ENCODE data around the gene STXBP5.
"Not testable (repeated sequence)": the region's sequence is repeated elsewhere in the genome, so short reads cannot be mapped to it uniquely, and the experiment has no call there.

Gene STXBP5

DNA sequence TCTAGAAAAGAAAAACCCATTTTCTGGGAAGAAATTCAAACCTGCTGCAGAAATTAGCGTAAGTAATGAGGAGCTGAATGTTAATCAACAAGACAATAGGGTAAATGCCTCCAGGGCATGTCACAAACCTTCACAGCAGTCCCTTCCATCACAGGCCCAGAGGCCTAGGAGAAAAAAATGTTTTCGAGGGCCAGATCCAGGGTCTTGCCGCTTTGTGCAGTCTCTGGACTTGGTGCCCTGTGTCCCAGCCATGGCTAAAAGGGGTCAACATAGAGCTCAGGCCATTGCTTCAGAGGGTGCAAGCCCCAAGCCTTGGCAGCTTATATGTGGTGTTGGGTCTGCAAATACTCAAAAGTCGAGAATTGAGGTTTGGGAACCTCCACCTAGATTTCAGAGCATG is 99.8 kb downstream of the STXBP5 start:
- DNase-seq = no peak

DNA sequence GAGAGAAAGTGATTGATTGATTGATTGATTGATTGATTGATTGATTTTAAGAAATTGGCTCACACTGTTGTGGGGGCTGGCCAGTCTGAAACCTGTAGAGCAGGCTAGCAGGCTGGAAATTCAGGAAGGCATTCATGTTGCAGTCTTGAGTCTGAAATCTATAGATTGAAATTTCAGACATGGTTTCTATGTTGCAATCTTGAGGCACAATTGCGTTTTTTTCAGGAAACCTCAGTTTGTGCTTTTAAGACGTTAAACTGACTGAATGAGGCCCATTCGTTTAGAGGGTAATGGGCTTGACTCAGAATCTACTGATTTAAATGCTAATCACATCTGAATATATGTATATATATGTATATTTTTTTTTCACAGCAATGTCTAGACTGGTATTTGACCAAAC is 106.3 kb downstream of the STXBP5 start:
- no peak for DNase-seq

GRCh38 chr6:147311218-147311617 is 107.0 kb downstream of the STXBP5 start:
- no peak for DNase-seq

- DNase-seq = no peak
Observed at GRCh38 chr6:147321260-147321659, 117.0 kb downstream of the STXBP5 start.

DNA sequence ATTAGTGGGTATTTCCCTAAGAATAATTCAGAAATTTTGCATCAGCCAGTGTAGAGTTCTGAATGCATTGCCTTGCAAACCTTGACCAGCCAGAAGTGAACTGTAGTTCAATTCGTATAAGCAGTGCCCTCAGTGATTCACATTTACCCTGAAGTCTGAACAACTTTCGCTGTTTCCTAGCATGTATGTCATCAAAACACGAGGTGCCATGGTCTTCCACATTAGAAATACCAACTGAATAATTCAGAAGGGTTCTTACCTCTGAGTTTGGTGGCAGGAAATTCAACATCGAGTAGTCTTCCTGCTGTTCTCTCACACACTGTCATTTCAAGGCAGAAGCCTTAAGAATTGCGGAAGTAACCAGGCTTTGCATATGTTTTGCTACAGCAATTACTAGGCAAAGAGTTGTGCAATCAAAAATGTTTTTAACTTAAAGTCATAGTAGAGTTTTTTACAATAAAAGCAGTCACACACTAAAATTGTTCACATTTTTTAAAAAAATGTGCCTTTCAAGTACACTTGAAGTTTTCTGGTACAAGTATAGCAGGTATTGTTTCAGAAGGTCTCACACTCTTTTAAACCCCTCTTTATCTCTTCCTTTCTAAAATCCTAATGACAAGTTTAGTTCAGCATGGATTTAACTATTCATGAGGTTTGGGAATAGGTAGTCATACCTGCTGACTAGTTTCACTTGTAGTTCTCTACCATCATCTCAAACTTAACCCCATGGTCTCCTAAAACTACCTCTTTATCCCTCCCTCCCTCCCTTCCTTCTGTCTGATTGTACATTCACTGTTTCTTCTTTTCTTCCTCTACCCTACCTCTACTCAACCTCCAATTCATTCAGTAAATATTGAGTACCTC is 118.3 kb downstream of the STXBP5 start:
- DNase-seq = no peak

GRCh38 chr6:147325557-147325956 is 121.3 kb downstream of the STXBP5 start:
- DNase-seq = no peak

DNA sequence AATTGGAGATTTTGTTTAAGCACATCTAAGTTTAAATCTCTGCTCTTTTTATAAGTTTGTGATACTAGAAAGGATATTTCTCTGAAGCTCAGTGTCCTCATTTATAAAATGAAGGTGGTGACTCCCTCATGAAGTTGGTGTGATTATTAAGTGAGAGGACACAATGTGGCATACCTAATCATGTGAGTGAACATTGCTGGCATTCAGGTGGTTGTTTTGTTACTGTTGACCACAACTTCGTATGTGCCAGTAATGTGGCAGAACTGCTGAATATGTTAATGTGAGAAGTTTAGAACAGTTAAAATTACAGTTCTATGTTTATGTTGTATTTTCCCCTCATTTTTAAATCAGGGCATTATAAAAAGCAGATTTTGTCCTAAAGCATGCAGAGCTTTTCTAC is 127.2 kb downstream of the STXBP5 start:
- no peak for DNase-seq

- no peak for DNase-seq
Observed at GRCh38 chr6:147337921-147338320, 133.7 kb downstream of the STXBP5 start.

GRCh38 chr6:147341486-147341885 is 137.3 kb downstream of the STXBP5 start:
- no peak for DNase-seq

- no peak for DNase-seq
Observed at GRCh38 chr6:147345902-147346301, 141.7 kb downstream of the STXBP5 start.

DNA sequence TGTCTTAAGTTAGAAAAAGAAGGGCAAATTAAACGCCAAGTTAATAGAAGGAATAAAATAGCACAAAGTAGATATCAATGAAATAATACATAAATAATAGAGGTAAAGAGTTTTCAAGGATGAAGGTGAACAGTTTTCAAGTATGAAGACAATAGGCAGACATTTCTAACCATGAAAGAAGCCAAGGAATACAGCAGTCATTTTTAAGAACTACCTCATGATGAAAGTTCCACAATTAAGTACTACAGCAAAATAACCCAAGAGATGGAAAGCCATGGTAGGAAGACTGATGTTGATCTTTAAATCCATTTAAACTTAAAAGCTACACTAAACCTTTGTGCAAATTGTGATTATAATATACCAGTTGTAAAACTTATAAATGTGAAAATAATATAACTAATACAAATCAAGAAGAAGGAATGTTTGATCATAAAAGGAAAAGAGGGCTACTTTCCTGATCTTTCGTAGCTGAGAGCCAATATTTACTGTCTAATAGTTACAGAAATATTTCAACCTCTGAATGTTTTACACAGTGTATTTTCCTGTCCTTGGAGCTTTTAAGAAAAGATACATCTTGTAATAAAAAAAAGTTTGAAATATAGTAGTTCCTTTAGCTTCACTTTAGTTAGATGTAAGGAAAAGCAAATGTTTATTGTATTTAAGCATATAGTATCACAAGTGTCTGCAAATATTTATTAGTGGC is 143.1 kb downstream of the STXBP5 start:
- no peak for DNase-seq

- DNase-seq = no peak
Observed at GRCh38 chr6:147347882-147348575, 143.8 kb downstream of the STXBP5 start.

- DNase-seq = no peak
Observed at GRCh38 chr6:147361311-147361981, 157.2 kb downstream of the STXBP5 start.

GRCh38 chr6:147366290-147366689 is 162.1 kb downstream of the STXBP5 start:
- DNase-seq = no peak

GRCh38 chr6:147371325-147371724 is 167.1 kb downstream of the STXBP5 start:
- no peak for DNase-seq

DNA sequence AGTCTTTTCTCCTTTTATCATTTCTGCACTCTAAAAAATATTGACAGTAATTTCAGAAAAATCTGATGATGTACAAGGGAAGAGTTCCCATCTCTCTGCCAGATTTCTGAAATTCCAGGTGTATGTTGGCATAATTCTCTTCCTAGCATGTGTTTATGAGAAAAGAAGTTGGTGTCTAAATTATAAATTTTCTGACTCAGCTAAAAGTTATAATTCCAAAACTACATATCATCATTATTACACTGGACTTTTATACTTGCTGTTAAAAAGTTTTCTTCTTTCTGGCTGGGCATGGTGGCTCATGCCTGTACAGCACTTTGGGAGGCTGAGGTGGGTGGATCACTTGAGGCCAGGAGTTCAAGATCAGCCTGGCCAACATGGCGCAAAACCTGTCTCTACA is 168.6 kb downstream of the STXBP5 start:
- DNase-seq = no peak

GRCh38 chr6:147378819-147379218 is 174.6 kb downstream of the STXBP5 start:
- DNase-seq = no peak

GRCh38 chr6:147380841-147381240 is 176.6 kb downstream of the STXBP5 start:
- DNase-seq = not testable (repeated sequence)

GRCh38 chr6:147381712-147382111 is 177.5 kb downstream of the STXBP5 start:
- DNase-seq = no peak

- no peak for DNase-seq
Observed at GRCh38 chr6:147382945-147383554, 178.8 kb downstream of the STXBP5 start.

DNA sequence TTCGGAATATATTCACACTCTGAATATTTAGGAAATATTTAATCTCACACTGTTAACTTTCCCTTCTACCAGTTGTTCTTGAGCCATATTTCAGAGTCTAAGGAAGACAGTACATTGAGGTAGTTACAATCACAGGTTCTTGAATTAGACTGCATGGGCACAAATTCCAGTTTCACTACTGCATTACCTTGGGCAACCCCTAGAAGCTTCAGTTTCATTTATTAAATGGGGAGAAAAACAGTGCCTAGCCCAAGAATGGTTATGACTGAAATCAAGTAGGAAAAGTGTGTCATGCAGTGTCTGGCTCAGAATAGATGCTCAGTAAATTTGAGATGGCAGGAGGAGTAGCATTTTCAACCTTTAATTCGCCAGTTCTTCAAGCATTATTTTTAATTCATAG is 179.8 kb downstream of the STXBP5 start:
- DNase-seq = no peak
